ENCODE measurements around the gene CCDC73. TPM values are rescaled to one million over a fixed set of nuclear protein-coding genes. Genes with fewer than 3 reads are reported as not detected.

CCDC73 gene
- total and polyA plus RNA-seq, 2 of the 4 experiments (the other 2 are of a cell fraction): not detected

GRCh38 chr11:32659672-32660071 is 134.8 kb downstream of the CCDC73 start:
- Histone ChIP-seq H2AFZ (replicated peaks; ENCODE audit: low read length, poor library complexity) (no peak overlapping the region), H2AK9ac (replicated peaks; ENCODE audit: low read depth, low read length, poor library complexity) (no peak overlapping the region), H3K56ac (ENCODE audit: extremely low read depth, insufficient read depth, low read length) (no peak overlapping the region), H2BK5ac (ENCODE audit: low read depth, low read length, poor library complexity, severe bottlenecking) (no peak overlapping the region), H2BK15ac (ENCODE audit: low read depth, low read length) (no peak overlapping the region), H3K36me3 (ENCODE audit: control insufficient read depth, insufficient read depth, low read length) (no peaks in the 10 kb centered on the region), H3K4me3 (ENCODE audit: insufficient read depth, low read depth, low read length) (no peak overlapping the region), H3K23ac (ENCODE audit: low read depth, low read length) (no peak overlapping the region), H3K4ac (ENCODE audit: low read depth, low read length) (no peak overlapping the region), H2BK120ac (ENCODE audit: low read depth, low read length) (no peak overlapping the region), H3K27ac (ENCODE audit: insufficient read depth, low read length) (no peak overlapping the region), H3K9ac (ENCODE audit: low read depth, low read length) (no peak overlapping the region), H3K18ac (ENCODE audit: low read depth, low read length) (no peak overlapping the region), H3K14ac (replicated peaks; ENCODE audit: low read depth, low read length) (no peak overlapping the region), H4K91ac (ENCODE audit: insufficient read depth, low read depth, low read length) (no peak overlapping the region), H4K8ac (ENCODE audit: low read depth in 2 of 2, low read length in 2 of 2) (no peak overlapping the region), H3K79me1 (ENCODE audit: low read depth in 1 of 2, low read length in 2 of 2) (no peaks in the 10 kb centered on the region), H3K9me1 (ENCODE audit: insufficient read depth, low read length) (no peaks in the 10 kb centered on the region), H2BK20ac (ENCODE audit: low read depth, low read length) (no peak overlapping the region), H3K27me3 (ENCODE audit: control insufficient read depth, insufficient read depth, low read length) (no peaks in the 10 kb centered on the region), H4K20me1 (ENCODE audit: insufficient read depth, low read length) (no peaks in the 10 kb centered on the region), H3K9me3 (ENCODE audit: control insufficient read depth, insufficient read depth, low read length) (no peaks in the 10 kb centered on the region), H3K4me1 (ENCODE audit: control insufficient read depth, insufficient read depth, low read length) (no peaks in the 10 kb centered on the region), H2AK5ac (ENCODE audit: low read depth, low read length) (no peak overlapping the region), H4K5ac (ENCODE audit: low read depth, low read length) (no peak overlapping the region), H3K4me2 (ENCODE audit: low read depth, low read length) (no peak overlapping the region)
- no peak for TF ChIP-seq ELK1 (IDR thresholded peaks at IDR 0.05; ENCODE audit: borderline replicate concordance, low read depth, low read length)
- TF ChIP-seq CEBPB (IDR thresholded peaks at IDR 0.05; ENCODE audit: low read depth, low read length): no peak
- no peak for TF ChIP-seq MAZ (IDR thresholded peaks at IDR 0.05; ENCODE audit: borderline replicate concordance, low read depth, low read length)
- no peak for TF ChIP-seq USF2 (IDR thresholded peaks at IDR 0.05; ENCODE audit: low read depth, low read length)
- no peak for TF ChIP-seq POLR2A (IDR thresholded peaks at IDR 0.05; ENCODE audit: low read depth, low read length)
- no peak for TF ChIP-seq RFX5 (IDR thresholded peaks at IDR 0.05; ENCODE audit: low read depth, low read length)
- no peak for TF ChIP-seq MXI1 (IDR thresholded peaks at IDR 0.05; ENCODE audit: borderline replicate concordance, low read depth, low read length)
- TF ChIP-seq RAD21 (IDR thresholded peaks at IDR 0.05; ENCODE audit: low read length): no peak
- no peak for TF ChIP-seq RCOR1 (IDR thresholded peaks at IDR 0.05; ENCODE audit: insufficient replicate concordance, low read length)
- no peak for TF ChIP-seq CHD1 (IDR thresholded peaks at IDR 0.05; ENCODE audit: low read depth, low read length)
- no peak for TF ChIP-seq BHLHE40 (IDR thresholded peaks at IDR 0.05; ENCODE audit: low read depth, low read length)
- TF ChIP-seq SMC3 (IDR thresholded peaks at IDR 0.05; ENCODE audit: low read depth, low read length): no peak
- TF ChIP-seq CTCF (conservative IDR thresholded peaks at IDR 0.05; ENCODE audit: low read depth, low read length): no peak
- TF ChIP-seq MAFK (IDR thresholded peaks at IDR 0.05; ENCODE audit: low read depth, low read length): no peak
- dilution Hi-C loops (cut with HindIII; ENCODE audit: low sequenced_read_pairs, unreplicated experiment) (no loop called here), in situ Hi-C loops (cut with MboI; ENCODE audit: low sequenced_read_pairs) (no loop called here), intact Hi-C loops (cut with micrococcal nuclease) (no loop called here)
- DNase-seq (no peak), ATAC-seq (ENCODE audit: low read depth) (no peak)
- POLR2A ChIA-PET (ENCODE audit: unreplicated experiment): no interaction called here
- no CpG with 5 or more reads among the region's 2 CpGs for WGBS, 2 experiments (ENCODE audit: extremely low coverage in 2 of 2, insufficient read length in 1 of 2)
- CTCF ChIA-PET: no interaction called here
- BruUV-seq (replicated peaks): no TSS peak
